Fibroblast of pulmonary artery (primary cell): Measurements from ENCODE around the gene TMEM62.

Source experiments
- DNase-seq: peaks from one replicate; pipeline ENCODE4 v3.0.0-alpha.2; 2010; ENCODE audit warnings: low read depth
- H3K4me3 ChIP-seq: replicated peaks from 2 replicates; pipeline ENCODE4 v1.5.1; 2011; ENCODE audit warnings: low read depth, mild to moderate bottlenecking, control low read depth, low read length, moderate library complexity
- TF ChIP-seq, protein P1 (sequence below): IDR thresholded peaks from 2 replicates; pipeline ENCODE4 v1.5.1; 2011; ENCODE audit warnings: mild to moderate bottlenecking, control low read depth, low read length, inconsistent platforms; ENCODE audit errors: missing control alignments

TMEM62 gene

DNA sequence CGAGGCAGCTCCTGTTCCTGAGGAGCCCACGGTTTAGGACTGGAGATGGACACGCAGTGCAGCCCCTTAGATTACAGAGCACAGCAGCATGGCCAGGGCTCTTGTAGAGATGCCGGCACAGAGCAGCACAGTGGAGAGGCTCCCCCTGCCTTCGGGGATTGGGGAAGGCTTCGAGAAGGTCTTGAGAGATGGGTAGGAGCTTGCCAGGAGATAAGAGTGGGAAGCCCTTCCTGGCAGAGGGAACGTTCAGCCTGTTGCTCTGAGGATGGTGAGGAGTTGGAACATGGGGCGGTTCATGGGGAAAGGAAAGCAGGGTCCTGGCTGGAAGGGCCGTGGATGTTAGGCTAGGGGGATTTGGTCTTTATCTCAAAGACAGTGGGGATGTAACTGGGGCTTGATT is 77.4 kb downstream of the TMEM62 start:
- DNase-seq, result no peak
- TF ChIP-seq, protein P1, sequence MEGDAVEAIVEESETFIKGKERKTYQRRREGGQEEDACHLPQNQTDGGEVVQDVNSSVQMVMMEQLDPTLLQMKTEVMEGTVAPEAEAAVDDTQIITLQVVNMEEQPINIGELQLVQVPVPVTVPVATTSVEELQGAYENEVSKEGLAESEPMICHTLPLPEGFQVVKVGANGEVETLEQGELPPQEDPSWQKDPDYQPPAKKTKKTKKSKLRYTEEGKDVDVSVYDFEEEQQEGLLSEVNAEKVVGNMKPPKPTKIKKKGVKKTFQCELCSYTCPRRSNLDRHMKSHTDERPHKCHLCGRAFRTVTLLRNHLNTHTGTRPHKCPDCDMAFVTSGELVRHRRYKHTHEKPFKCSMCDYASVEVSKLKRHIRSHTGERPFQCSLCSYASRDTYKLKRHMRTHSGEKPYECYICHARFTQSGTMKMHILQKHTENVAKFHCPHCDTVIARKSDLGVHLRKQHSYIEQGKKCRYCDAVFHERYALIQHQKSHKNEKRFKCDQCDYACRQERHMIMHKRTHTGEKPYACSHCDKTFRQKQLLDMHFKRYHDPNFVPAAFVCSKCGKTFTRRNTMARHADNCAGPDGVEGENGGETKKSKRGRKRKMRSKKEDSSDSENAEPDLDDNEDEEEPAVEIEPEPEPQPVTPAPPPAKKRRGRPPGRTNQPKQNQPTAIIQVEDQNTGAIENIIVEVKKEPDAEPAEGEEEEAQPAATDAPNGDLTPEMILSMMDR, result no peak
- no peak overlapping the region for H3K4me3 ChIP-seq

DNA sequence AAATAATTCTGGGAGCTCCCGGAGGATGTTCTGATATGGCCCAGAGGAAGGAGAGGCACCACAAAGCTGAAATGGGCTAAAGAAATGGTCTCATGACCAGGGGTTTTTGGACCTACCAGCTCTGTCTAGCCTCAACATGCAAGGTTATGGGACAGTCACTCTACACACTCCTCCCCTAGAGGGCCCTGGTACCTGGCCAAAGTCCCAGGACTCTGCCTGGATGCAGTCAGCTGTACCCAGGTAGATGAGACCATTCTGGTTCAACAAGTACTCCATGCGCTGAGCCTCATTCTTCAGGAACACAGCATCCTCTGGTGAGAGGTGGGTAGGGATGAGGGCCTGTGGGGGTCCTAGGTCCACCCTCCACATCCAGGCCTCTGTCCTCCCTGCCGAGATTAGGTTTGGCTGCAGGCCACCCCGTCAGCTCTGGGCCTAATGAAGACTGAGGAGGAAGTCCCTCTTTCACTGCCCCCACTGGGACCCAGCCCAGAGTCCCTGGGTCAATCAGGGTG is 77.9 kb downstream of the TMEM62 start:
- TF ChIP-seq, protein P1, result no peak
- no peak for DNase-seq
- H3K4me3 ChIP-seq, result no peak overlapping the region

DNA sequence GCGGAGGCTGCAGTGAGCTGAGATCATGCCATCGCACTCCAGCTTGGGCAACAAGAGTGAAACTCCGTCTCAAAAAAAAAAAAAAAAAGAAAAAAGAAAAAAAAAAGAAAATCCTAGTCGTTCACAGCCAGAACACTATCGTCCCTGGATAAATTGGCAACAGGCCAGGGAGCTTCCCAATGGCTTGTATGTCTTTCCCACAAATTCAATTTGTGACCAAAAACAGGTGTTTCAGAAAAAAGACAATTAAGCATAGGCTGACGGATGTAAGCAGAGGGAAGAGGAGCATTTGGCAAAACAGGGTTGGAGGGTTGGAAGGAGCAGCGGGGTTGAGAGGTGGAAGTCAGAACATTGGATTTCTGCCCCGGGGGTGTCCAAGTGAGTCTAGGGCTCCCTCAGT is 78.9 kb downstream of the TMEM62 start:
- H3K4me3 ChIP-seq, result no peak overlapping the region
- no peak for DNase-seq
- TF ChIP-seq, protein P1, result no peak

DNA sequence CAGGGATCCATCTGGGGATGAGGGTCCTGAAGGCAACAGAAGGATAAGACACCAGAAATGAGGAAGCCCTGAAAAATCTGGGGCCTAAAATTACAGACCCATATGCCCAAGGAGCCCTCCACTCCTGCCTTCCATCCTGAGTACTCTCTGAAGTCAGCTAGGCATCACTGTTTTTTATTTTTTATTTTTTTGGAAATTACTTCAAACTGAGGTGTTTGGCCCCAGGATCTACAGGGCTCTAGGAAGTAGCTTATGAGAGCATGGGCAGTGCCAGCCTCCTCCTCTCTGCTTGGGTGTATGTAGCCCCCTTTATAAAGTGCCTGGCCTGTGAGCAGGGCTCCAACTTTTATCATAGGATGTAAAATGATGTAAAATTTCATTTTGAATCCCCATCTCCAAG is 79.6 kb downstream of the TMEM62 start:
- TF ChIP-seq, protein P1, result no peak
- no peak overlapping the region for H3K4me3 ChIP-seq
- no peak for DNase-seq

DNA sequence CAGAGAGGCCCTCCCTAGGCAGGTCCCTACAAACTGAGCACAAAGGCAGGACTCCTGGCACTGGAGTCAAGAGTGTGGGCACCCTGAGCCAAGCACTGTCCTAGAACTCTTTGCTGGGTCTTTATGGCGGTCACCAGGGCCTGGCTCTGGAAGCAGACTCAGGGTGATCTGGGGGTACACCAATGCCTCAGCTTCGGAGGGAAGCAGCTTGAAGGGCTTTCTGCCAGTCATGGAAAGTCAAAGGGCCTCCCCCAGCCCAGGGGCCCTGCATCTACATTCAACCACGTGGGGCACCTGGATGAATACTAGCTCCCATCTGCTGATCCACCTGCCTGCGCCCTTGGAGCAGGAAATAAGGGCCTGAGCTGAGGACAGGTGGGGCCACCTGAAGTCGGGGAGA is 80.1 kb downstream of the TMEM62 start:
- no peak overlapping the region for H3K4me3 ChIP-seq
- TF ChIP-seq, protein P1, result no peak
- DNase-seq, result no peak

DNA sequence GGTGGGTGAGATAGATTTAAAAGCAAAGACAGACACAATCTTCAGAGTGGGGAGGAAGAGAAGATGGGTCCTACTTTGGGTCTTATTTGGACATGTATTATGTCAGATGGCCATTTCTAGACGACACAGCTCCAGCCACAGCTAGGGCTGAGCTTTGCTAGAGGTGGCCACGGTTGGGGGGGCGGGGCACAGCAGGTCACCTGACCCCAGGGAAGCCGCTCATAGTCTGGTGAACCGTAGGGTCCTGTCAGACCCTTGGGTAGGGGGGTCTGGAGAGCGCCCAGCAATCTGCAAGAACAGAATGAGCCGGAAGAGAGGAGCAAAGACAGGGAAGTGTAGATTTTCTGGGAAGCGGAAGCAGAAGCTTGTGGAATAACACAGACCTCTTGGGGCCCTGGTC is 80.8 kb downstream of the TMEM62 start:
- no peak overlapping the region for H3K4me3 ChIP-seq
- no peak for DNase-seq
- TF ChIP-seq, protein P1, result no peak

DNA sequence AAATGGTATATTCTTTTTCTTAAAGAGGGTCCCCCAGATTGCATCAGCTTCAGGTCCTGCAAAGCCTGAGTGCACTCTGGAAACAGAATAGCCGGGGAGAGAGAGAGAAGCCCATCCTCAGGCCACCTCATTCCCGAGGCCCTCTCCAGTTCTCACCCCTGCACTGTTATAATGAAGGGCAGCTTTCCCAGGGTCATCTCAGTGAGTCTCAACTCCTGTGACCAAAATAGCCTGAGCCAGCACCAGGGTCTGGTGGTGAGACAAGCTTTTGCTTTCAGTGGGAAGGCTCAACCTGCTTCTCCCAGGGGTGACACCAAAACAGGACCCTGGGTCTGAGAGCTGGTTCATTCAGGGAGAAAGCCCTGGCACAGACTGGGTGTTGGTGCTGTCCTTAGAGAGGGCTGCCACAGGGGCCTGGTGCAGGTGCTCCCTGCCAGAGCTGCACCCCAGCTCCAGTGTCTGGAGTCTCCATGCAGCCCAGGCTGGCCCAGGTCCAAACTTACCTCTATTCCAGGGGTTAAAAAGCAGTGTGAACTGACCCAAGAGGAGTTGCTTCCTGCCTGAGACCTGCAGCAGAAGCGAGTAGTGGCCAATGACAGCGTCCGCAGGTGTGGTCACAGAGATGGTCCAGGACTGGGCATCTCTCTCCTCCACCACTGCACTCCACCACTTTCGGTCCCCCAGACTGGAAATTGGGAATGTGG is 81.4 kb downstream of the TMEM62 start:
- H3K4me3 ChIP-seq, result no peak overlapping the region
- TF ChIP-seq, protein P1, result no peak
- DNase-seq, result no peak
